ENCODE data around the gene TRAF3IP3. TPM values are rescaled to one million over a fixed set of nuclear protein-coding genes. Genes with fewer than 3 reads are reported as not detected.

The TRAF3IP3 gene
- total RNA-seq, 1 donor from 2014 or later: not detected

DNA sequence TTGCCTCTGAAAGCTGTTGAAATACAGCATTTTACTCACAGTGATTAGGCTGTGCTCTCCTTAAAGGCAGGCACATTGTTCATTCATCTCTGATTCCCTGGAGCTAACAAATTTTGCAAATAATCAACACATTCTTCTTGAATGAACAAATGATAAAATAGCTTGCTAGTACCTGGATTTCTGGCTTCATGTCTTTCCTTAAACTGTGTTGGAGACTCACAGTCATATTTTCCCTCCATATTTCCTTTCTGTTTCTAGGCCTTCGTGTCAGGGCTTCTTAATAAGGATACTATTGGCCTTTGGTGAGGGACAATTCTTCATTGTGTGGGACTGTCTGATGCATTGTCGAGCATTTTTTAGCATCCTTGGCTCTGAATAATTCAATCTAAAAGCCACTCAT, 41.5 kb upstream of the TRAF3IP3 start:
- Mint-ChIP-seq H3K27me3 (ENCODE audit: insufficient read depth, low read depth) (no peaks in the 10 kb centered on the region), H3K4me3 (no peak overlapping the region), H3K9me3 (no peaks in the 10 kb centered on the region), H3K4me1 (no peaks in the 10 kb centered on the region), H3K36me3 (no peaks in the 10 kb centered on the region), H3K27ac (no peak overlapping the region)
- DNase-seq (ENCODE audit: low spot score): no peak
- Histone ChIP-seq H2AFZ (replicated peaks) (no peak overlapping the region), H3K4me2 (no peak overlapping the region), H3F3A (ENCODE audit: low read depth) (no peaks in the 10 kb centered on the region), H3K9me3 (ENCODE audit: low read depth) (no peaks in the 10 kb centered on the region), H3K36me3 (no peaks in the 10 kb centered on the region), H4K20me1 (ENCODE audit: low read depth) (no peaks in the 10 kb centered on the region), H3K4me3 (no peak overlapping the region), H3K27ac (no peak overlapping the region), H3K9ac (no peak overlapping the region), H3K79me2 (ENCODE audit: low read depth) (no peaks in the 10 kb centered on the region), H3K27me3 (peaks cover 18% of the 10 kb centered on the region), H3K4me1 (no peaks in the 10 kb centered on the region)
- TF ChIP-seq EZH2 (IDR thresholded peaks at IDR 0.05) (no peak), EZH2phosphoT487 (IDR thresholded peaks at IDR 0.05) (no peak)
- TF ChIP-seq, protein P1, sequence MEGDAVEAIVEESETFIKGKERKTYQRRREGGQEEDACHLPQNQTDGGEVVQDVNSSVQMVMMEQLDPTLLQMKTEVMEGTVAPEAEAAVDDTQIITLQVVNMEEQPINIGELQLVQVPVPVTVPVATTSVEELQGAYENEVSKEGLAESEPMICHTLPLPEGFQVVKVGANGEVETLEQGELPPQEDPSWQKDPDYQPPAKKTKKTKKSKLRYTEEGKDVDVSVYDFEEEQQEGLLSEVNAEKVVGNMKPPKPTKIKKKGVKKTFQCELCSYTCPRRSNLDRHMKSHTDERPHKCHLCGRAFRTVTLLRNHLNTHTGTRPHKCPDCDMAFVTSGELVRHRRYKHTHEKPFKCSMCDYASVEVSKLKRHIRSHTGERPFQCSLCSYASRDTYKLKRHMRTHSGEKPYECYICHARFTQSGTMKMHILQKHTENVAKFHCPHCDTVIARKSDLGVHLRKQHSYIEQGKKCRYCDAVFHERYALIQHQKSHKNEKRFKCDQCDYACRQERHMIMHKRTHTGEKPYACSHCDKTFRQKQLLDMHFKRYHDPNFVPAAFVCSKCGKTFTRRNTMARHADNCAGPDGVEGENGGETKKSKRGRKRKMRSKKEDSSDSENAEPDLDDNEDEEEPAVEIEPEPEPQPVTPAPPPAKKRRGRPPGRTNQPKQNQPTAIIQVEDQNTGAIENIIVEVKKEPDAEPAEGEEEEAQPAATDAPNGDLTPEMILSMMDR (IDR thresholded peaks at IDR 0.05): no peak

DNA sequence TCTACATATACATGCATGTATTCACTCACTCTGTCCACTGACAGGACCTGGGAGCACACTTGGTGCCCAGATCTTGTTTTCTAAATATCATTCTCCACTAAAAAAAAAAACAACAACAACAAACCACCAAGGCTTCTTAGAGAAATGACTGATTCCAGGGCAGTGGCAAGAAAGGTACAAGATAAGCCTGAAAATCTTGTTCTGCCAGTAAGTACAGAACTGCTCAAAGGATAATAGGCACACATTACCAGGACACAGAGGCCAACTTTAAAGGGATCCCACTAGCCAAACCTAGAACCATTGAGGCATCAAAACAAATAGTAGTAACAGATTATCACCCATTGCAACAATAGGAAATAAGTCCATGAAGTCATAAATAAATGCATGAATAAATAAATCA, 40.5 kb upstream of the TRAF3IP3 start:
- Histone ChIP-seq H4K20me1 (ENCODE audit: low read depth) (no peaks in the 10 kb centered on the region), H3K36me3 (no peaks in the 10 kb centered on the region), H2AFZ (replicated peaks) (no peak overlapping the region), H3K4me2 (no peak overlapping the region), H3K27ac (no peak overlapping the region), H3K9me3 (ENCODE audit: low read depth) (no peaks in the 10 kb centered on the region), H3K9ac (no peak overlapping the region), H3K4me3 (no peak overlapping the region), H3K27me3 (peaks cover 18% of the 10 kb centered on the region), H3K79me2 (ENCODE audit: low read depth) (no peaks in the 10 kb centered on the region), H3K4me1 (no peaks in the 10 kb centered on the region), H3F3A (ENCODE audit: low read depth) (no peaks in the 10 kb centered on the region)
- H3K9me3 Mint-ChIP-seq: no peaks in the 10 kb centered on the region
- H3K36me3 Mint-ChIP-seq: no peaks in the 10 kb centered on the region
- no peak for DNase-seq (ENCODE audit: low spot score)
- no peak overlapping the region for H3K27ac Mint-ChIP-seq
- no peaks in the 10 kb centered on the region for H3K4me1 Mint-ChIP-seq
- no peaks in the 10 kb centered on the region for H3K27me3 Mint-ChIP-seq (ENCODE audit: insufficient read depth, low read depth)
- TF ChIP-seq EZH2 (IDR thresholded peaks at IDR 0.05) (no peak), EZH2phosphoT487 (IDR thresholded peaks at IDR 0.05) (no peak)
- TF ChIP-seq, protein P1 (IDR thresholded peaks at IDR 0.05): no peak
- no peak overlapping the region for H3K4me3 Mint-ChIP-seq

DNA sequence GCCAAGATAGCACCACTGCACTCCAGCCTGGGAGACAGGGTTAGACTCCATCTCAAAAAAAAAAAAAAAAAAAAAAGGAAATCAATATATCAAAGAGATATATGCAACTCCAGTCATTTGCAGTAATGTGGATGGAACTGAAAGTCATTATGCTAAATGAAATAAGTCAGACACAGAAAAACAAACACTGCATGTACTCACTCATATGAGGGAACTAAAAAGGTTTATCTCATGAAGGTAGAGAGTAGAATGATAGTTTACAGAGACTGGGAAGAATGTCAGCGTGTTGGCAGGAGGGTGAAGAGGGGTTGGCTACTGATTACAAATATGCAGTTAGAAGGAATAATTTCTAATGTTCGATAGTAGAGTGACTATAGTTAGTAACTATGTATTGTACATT, 38.0 kb upstream of the TRAF3IP3 start:
- DNase-seq (ENCODE audit: low spot score): no peak
- H2AFZ ChIP-seq (replicated peaks): no peak overlapping the region
- Mint-ChIP-seq H3K4me3 (no peak overlapping the region), H3K36me3 (no peaks in the 10 kb centered on the region), H3K27me3 (ENCODE audit: insufficient read depth, low read depth) (no peaks in the 10 kb centered on the region), H3K4me1 (no peaks in the 10 kb centered on the region), H3K27ac (no peak overlapping the region), H3K9me3 (no peaks in the 10 kb centered on the region)
- no peak overlapping the region for H3K27ac ChIP-seq
- H3K9me3 ChIP-seq (ENCODE audit: low read depth): no peaks in the 10 kb centered on the region
- peaks cover 18% of the 10 kb centered on the region for H3K27me3 ChIP-seq
- H3K9ac ChIP-seq: no peak overlapping the region
- H3K4me2 ChIP-seq: no peak overlapping the region
- no peaks in the 10 kb centered on the region for H3K79me2 ChIP-seq (ENCODE audit: low read depth)
- H4K20me1 ChIP-seq (ENCODE audit: low read depth): no peaks in the 10 kb centered on the region
- H3K36me3 ChIP-seq: no peaks in the 10 kb centered on the region
- H3F3A ChIP-seq (ENCODE audit: low read depth): no peaks in the 10 kb centered on the region
- no peak for TF ChIP-seq EZH2phosphoT487 (IDR thresholded peaks at IDR 0.05)
- no peak for TF ChIP-seq EZH2 (IDR thresholded peaks at IDR 0.05)
- TF ChIP-seq, protein P1 (IDR thresholded peaks at IDR 0.05): no peak
- H3K4me1 ChIP-seq: no peaks in the 10 kb centered on the region
- no peak overlapping the region for H3K4me3 ChIP-seq

Data from neural progenitor cell (in vitro differentiated cells).